Mucosa of descending colon (tissue), 3 donors: ENCODE data around the gene CD69. TPM values are rescaled to one million over a fixed set of nuclear protein-coding genes. Genes with fewer than 3 reads are reported as not detected.
"Not testable (repeated sequence)": the region's sequence is repeated elsewhere in the genome, so short reads cannot be mapped to it uniquely, and the experiment has no call there.

Experiments used
- ATAC-seq: fragments of 200-7000 bp; cut with Tn5 transposase; one replicate; pipeline ENCODE4 v1.9.1; 2020; ENCODE audit warnings: mild to moderate bottlenecking, moderate library complexity
- DNase-seq, 3 donors: peaks; one replicate each; pipeline ENCODE4 v3.0.0-alpha.2; 2020
- H3K36me3 ChIP-seq: fragments of 200-600 bp; one replicate; pipeline ENCODE4 v1.8.0; 2021; ENCODE audit warnings: low read depth, mild to moderate bottlenecking
- H3K4me1 ChIP-seq: fragments of 200-600 bp; one replicate; pipeline ENCODE4 v1.8.0; 2021; ENCODE audit warnings: low read depth, mild to moderate bottlenecking
- H3K4me3 ChIP-seq: fragments of 200-600 bp; one replicate; pipeline ENCODE4 v1.8.0; 2021; ENCODE audit warnings: mild to moderate bottlenecking
- H3K9me3 ChIP-seq: fragments of 200-600 bp; one replicate; pipeline ENCODE4 v1.8.0; 2021; ENCODE audit warnings: mild to moderate bottlenecking
- intact Hi-C, 2 donors: fragments of 100-400 bp; cut with DNase I in 1 of 2; cut with micrococcal nuclease in 1 of 2; formaldehyde crosslinking; loops; one replicate each; pipeline versions ENCODE4 v1.11.0 to v1.11.1; 2022; cut with DNase I, micrococcal nuclease
- total RNA-seq, 3 donors: library from RNA; stranded (reverse); fragmentation: NEBNext Ultra II Directional in 2 of 3; extraction: Animal tissue kit (Norgen Biotek cat#: 25700) in 2 of 3; gene quantifications; one replicate each; pipeline versions ENCODE4 v1.2.1 to v1.2.4, GENCODE V29; 2021 to 2023
- TF ChIP-seq, protein P1 (sequence below): fragments of 200-600 bp; IDR thresholded peaks from one replicate; pipeline ENCODE4 v1.8.0; 2022; ENCODE audit warnings: antibody characterized with exemption, mild to moderate bottlenecking
- donor health status: DM: no; HTN: no; CAD: no; lungs with moderate emphysema.
- donor health status: DM: no; HTN: no; CAD: no.
- donor health status: DM: no; HTN: yes; CAD: no.

The CD69 gene
- total RNA-seq, 3 donors from 2014 or later: 2.4 to 4.7 (median 3.2) TPM

DNA sequence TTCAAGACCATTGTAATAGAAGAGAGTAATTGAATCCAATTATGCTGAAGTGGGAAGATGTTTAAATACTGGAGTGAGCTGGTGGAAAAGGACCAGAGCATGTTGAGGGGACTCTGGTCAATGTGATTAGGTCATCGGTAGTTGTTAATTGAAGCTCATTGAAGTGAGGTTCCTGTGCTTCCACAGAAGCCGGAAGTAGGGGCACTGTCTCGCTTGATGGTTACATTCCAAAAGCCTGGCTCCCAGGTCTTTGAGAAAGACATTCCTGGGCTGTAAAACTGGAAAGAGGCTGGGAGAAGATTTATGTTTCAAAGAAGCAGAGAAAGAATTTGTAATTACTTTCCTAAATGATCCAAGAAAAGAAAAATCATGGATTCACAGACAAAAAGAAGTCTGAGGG is 15.5 kb downstream of the CD69 start:
- no peak for ATAC-seq
- DNase-seq: no peak
- Histone ChIP-seq H3K9me3 (no peaks in the 10 kb centered on the region), H3K4me3 (no peak overlapping the region), H3K36me3 (no peaks in the 10 kb centered on the region), H3K4me1 (peaks cover 3% of the 10 kb centered on the region)
- TF ChIP-seq, protein P1, sequence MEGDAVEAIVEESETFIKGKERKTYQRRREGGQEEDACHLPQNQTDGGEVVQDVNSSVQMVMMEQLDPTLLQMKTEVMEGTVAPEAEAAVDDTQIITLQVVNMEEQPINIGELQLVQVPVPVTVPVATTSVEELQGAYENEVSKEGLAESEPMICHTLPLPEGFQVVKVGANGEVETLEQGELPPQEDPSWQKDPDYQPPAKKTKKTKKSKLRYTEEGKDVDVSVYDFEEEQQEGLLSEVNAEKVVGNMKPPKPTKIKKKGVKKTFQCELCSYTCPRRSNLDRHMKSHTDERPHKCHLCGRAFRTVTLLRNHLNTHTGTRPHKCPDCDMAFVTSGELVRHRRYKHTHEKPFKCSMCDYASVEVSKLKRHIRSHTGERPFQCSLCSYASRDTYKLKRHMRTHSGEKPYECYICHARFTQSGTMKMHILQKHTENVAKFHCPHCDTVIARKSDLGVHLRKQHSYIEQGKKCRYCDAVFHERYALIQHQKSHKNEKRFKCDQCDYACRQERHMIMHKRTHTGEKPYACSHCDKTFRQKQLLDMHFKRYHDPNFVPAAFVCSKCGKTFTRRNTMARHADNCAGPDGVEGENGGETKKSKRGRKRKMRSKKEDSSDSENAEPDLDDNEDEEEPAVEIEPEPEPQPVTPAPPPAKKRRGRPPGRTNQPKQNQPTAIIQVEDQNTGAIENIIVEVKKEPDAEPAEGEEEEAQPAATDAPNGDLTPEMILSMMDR: no peak
- intact Hi-C loops: loop anchor here in 1 of 2 donors (10.0 kb wide), 1 partner anchor 180 kb away; no protein-coding TSS in a partner anchor

DNA sequence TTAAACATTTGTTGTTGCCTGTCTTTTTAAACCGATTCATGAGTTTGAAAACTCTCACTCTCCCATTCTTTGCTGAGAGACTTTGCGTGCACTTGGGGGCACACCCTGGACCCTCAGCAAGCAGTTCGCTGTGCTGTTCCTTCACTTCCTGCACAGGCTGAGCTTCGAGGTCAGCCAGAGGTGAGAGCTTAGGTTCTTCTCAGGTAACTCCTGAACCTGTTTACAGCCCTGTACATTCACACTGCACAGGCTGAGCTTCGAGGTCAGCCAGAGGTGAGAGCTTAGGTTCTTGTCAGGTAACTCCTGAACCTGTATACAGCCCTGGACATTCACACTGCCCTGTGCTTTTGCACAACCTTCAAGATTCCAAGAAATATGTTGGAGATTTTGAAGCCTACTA is 18.0 kb downstream of the CD69 start:
- intact Hi-C loops: loop anchor here in 1 of 2 donors (10.0 kb wide), 1 partner anchor 182 kb away; no protein-coding TSS in a partner anchor
- peak in 2 of 3 donors; percentile 31 to 60 for DNase-seq

DNA sequence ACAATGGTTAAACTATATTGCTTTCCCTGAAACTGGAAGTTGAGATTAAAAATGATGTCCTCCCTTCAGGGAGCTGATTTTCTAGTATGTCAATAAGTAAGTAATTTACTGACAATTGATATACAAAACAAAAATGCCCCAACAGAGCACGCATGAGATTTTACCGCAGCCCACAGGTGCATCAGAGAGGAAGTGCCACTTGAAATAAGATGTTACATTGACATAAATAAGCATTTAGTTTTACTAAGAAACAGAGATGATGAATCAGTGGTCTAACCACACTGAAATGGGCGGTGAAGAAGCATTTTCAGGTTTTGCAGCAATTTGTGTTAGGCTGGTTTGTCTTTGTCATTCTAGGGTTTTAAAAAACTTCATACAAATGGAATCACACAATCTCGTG is 19.0 kb downstream of the CD69 start:
- Histone ChIP-seq H3K4me3 (no peak overlapping the region), H3K9me3 (no peaks in the 10 kb centered on the region), H3K4me1 (peaks cover 7% of the 10 kb centered on the region), H3K36me3 (no peaks in the 10 kb centered on the region)
- peak; percentile 69 for ATAC-seq
- DNase-seq: peak in 2 of 3 donors; percentile 54 to 55
- TF ChIP-seq, protein P1: no peak
- intact Hi-C loops: loop anchor here in 1 of 2 donors (10.0 kb wide), 1 partner anchor 183 kb away; no protein-coding TSS in a partner anchor

More for the DNA sequence above, 18.0 kb downstream of the CD69 start:
- ATAC-seq: peak; percentile 75
- H3K4me3 ChIP-seq: no peak overlapping the region
- H3K36me3 ChIP-seq: no peaks in the 10 kb centered on the region
- TF ChIP-seq, protein P1: no peak
- peaks cover 3% of the 10 kb centered on the region for H3K4me1 ChIP-seq
- H3K9me3 ChIP-seq: no peaks in the 10 kb centered on the region

DNA sequence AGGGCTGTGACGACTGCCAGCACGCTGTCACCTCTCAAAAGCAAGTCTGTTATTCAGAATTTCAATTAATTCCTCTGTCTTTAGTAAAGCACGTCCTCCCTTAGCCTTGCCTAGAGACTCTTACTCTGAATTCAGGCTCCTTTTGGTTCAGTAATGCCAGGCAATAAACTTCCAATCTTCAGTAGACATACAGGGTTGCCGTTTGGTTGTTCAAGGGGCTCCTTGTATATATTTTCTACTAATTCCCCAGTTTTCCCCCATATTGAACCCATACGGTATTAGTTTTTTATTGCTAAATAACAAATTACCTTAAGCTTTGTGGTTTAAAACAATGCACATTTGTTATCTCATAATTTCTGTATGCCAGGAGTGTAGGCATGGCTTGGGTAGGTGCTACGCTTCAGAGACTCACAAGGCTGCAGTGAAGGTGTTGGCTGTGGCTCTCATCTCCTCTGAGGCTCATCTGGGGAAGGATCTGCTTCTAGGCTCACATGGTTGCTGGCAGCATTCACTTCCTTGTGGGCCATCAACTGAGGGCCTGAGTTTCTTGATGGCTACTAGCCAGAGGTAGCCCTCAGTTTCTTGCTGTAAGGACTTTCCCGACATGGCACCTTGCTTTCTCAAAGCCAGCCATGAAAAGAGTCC is 20.5 kb downstream of the CD69 start:
- Histone ChIP-seq H3K9me3 (no peaks in the 10 kb centered on the region), H3K4me1 (peaks cover 7% of the 10 kb centered on the region), H3K4me3 (no peak overlapping the region), H3K36me3 (no peaks in the 10 kb centered on the region)
- intact Hi-C loops: loop anchor here in 1 of 2 donors (10.0 kb wide), 1 partner anchor 185 kb away; no protein-coding TSS in a partner anchor
- ATAC-seq (peak; percentile 68), DNase-seq (no peak)
- TF ChIP-seq, protein P1: no peak

DNA sequence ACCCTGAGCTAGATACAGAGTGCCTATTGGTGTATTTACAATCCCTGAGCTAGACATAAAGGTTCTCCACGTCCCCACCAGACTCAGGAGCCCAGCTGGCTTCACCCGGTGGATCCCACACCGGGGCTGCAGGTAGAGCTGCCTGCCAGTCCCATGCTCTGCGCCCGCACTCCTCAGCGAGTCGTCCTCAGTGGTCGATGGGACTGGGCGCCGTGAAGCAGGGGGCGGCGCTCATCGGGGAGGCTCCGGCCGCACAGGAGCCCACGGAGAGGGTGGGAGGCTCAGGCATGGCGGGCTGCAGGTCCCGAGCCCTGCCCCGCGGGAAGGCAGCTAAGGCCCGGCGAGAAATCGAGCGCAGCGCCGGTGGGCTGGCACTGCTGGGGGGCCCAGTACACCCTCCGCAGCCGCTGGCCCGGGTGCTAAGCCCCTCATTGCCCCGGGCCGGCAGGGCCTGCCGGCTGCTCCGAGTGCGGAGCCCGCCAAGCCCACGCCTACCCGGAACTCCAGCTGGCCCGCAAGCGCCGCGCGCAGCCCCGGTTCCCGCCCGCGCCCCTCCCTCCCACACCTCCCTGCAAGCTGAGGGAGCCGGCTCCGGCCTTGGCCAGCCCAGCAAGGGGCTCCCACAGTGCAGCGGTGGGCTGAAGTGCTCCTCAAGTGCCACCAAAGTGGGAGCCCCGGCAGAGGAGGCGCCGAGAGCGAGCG is 21.1 kb downstream of the CD69 start:
- peak; percentile 33 for ATAC-seq
- intact Hi-C loops: loop anchor here in 1 of 2 donors (10.0 kb wide), 1 partner anchor 185 kb away; no protein-coding TSS in a partner anchor
- not testable (repeated sequence) for H3K4me3 ChIP-seq

DNA sequence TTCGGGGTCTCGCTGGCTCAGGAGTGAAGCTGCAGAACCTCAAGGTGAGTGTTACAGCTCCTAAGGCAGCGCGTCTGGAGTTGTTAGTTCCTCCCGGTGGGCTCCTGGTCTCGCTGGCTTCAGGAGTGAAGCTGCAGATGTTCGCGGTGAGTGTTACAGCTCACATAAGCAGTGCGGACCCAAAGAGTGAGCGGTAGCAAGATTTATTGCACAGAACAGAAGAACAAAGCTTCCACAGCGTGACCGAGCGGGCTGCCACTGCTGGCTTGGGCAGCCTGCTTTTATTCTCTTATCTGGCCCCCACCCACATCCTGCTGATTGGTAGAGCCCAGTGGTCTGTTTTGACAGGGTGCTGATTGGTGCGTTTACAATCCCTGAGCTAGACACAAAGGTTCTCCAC is 21.8 kb downstream of the CD69 start:
- intact Hi-C loops, H3K36me3 ChIP-seq, H3K9me3 ChIP-seq, DNase-seq, H3K4me3 ChIP-seq, H3K4me1 ChIP-seq, ATAC-seq: not testable (repeated sequence)

More for the DNA sequence above, 21.1 kb downstream of the CD69 start:
- DNase-seq: peak in 2 of 3 donors; percentile 52 to 71
- not testable (repeated sequence) for H3K4me1 ChIP-seq, H3K9me3 ChIP-seq, H3K36me3 ChIP-seq
